HCT116 (cell line): ENCODE data around the gene PTPRC.

ENCODE experiments used
- CEBPB ChIP-seq: IDR thresholded peaks from 2 replicates; pipeline ENCODE4 v1.6.1; 2012; ENCODE audit warnings: low read depth
- CTCF ChIP-seq, 3 experiments: fragments of 200-600 bp in 1 of 3; sonication (generic) in 1 of 3; IDR thresholded peaks in 2 of 3; conservative IDR thresholded peaks in 1 of 3; 2 replicates each; pipeline ENCODE4 v1.5.1; 2012 to 2017; ENCODE audit warnings: low read depth in 2 of 3, low read length in 2 of 3, antibody characterized with exemption in 1 of 3, borderline replicate concordance in 1 of 3, control low read depth in 1 of 3, mild to moderate bottlenecking in 1 of 3, mixed read lengths in 1 of 3, mixed run types in 1 of 3, moderate library complexity in 1 of 3; ENCODE audit not compliant: insufficient read depth in 1 of 3
- EGR1 ChIP-seq: IDR thresholded peaks from 2 replicates; pipeline ENCODE4 v1.6.1; 2012; ENCODE audit warnings: low read depth
- ELF1 ChIP-seq: IDR thresholded peaks from 2 replicates; pipeline ENCODE4 v1.6.1; 2012; ENCODE audit warnings: low read depth, borderline replicate concordance
- EZH2 ChIP-seq: fragments of 200-600 bp; sonication (generic); IDR thresholded peaks from 2 replicates; pipeline ENCODE4 v1.6.1; 2017; ENCODE audit warnings: antibody characterized with exemption, mixed run types
- JUND ChIP-seq: IDR thresholded peaks from 2 replicates; pipeline ENCODE4 v1.6.1; 2012
- POLR2A ChIP-seq: IDR thresholded peaks from 2 replicates; pipeline ENCODE4 v1.7.0; 2011; ENCODE audit warnings: borderline replicate concordance; ENCODE audit not compliant: insufficient read depth, insufficient read length; ENCODE audit errors: extremely low read depth
- POLR2AphosphoS5 ChIP-seq: IDR thresholded peaks from 2 replicates; pipeline ENCODE4 v1.6.1; 2011; ENCODE audit warnings: mild to moderate bottlenecking, low read depth, low read length, moderate library complexity
- RAD21 ChIP-seq: IDR thresholded peaks from 2 replicates; pipeline ENCODE4 v1.6.1; 2012; ENCODE audit warnings: low read depth, mild to moderate bottlenecking
- SIN3A ChIP-seq: IDR thresholded peaks from 2 replicates; pipeline ENCODE4 v1.6.1; 2012; ENCODE audit warnings: low read depth
- SP1 ChIP-seq: IDR thresholded peaks from 2 replicates; pipeline ENCODE4 v1.6.1; 2012; ENCODE audit warnings: low read depth
- TCF7L2 ChIP-seq: IDR thresholded peaks from 2 replicates; pipeline ENCODE4 v1.7.0; 2011; ENCODE audit warnings: borderline replicate concordance, inconsistent platforms; ENCODE audit not compliant: insufficient read depth, insufficient read length; ENCODE audit errors: extremely low read depth
- TF ChIP-seq, protein P1 (sequence below): IDR thresholded peaks from 2 replicates; pipeline ENCODE4 v1.6.1; 2012; ENCODE audit warnings: low read depth
- TF ChIP-seq, protein P2 (sequence below): IDR thresholded peaks from 2 replicates; pipeline ENCODE4 v1.6.1; 2011; ENCODE audit warnings: mild to moderate bottlenecking, low read length, moderate library complexity; ENCODE audit not compliant: insufficient replicate concordance; ENCODE audit errors: extremely low read depth

DNA sequence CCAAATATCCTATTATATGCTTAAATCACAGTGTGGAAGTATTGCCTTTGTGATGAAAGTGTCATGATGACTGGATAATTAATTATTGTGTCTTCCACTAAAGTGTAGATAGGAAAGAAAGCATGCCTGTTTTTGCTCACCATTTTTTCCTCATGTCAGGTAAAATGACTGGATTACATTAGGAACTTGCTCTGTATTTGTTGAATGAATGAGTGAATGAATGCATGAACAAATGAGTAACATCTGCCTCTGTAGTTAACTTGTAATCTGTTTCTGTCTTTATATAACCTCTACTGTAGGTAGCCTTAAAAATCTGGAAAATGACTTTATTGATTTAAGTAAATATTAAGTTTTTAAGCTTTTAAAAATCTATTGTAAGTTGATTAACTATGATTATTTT lies 2.9 kb upstream of the PTPRC start:
- TF ChIP-seq CEBPB: no peak
- TF ChIP-seq ELF1: no peak
- TF ChIP-seq TCF7L2: no peak
- TF ChIP-seq RAD21: no peak
- TF ChIP-seq CTCF (IDR thresholded peaks at IDR 0.05 in 2 of 3, conservative IDR thresholded peaks at IDR 0.05 in 1 of 3; ENCODE audit: borderline replicate concordance in 1 of 3, insufficient read depth in 1 of 3, low read depth in 2 of 3, low read length in 2 of 3): no peak
- TF ChIP-seq JUND: no peak
- no peak for TF ChIP-seq SIN3A
- TF ChIP-seq POLR2AphosphoS5: no peak
- TF ChIP-seq EGR1: no peak
- no peak for TF ChIP-seq POLR2A
- TF ChIP-seq, protein P1, sequence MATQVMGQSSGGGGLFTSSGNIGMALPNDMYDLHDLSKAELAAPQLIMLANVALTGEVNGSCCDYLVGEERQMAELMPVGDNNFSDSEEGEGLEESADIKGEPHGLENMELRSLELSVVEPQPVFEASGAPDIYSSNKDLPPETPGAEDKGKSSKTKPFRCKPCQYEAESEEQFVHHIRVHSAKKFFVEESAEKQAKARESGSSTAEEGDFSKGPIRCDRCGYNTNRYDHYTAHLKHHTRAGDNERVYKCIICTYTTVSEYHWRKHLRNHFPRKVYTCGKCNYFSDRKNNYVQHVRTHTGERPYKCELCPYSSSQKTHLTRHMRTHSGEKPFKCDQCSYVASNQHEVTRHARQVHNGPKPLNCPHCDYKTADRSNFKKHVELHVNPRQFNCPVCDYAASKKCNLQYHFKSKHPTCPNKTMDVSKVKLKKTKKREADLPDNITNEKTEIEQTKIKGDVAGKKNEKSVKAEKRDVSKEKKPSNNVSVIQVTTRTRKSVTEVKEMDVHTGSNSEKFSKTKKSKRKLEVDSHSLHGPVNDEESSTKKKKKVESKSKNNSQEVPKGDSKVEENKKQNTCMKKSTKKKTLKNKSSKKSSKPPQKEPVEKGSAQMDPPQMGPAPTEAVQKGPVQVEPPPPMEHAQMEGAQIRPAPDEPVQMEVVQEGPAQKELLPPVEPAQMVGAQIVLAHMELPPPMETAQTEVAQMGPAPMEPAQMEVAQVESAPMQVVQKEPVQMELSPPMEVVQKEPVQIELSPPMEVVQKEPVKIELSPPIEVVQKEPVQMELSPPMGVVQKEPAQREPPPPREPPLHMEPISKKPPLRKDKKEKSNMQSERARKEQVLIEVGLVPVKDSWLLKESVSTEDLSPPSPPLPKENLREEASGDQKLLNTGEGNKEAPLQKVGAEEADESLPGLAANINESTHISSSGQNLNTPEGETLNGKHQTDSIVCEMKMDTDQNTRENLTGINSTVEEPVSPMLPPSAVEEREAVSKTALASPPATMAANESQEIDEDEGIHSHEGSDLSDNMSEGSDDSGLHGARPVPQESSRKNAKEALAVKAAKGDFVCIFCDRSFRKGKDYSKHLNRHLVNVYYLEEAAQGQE: no peak
- no peak for TF ChIP-seq EZH2
- TF ChIP-seq SP1: no peak
- TF ChIP-seq, protein P2, sequence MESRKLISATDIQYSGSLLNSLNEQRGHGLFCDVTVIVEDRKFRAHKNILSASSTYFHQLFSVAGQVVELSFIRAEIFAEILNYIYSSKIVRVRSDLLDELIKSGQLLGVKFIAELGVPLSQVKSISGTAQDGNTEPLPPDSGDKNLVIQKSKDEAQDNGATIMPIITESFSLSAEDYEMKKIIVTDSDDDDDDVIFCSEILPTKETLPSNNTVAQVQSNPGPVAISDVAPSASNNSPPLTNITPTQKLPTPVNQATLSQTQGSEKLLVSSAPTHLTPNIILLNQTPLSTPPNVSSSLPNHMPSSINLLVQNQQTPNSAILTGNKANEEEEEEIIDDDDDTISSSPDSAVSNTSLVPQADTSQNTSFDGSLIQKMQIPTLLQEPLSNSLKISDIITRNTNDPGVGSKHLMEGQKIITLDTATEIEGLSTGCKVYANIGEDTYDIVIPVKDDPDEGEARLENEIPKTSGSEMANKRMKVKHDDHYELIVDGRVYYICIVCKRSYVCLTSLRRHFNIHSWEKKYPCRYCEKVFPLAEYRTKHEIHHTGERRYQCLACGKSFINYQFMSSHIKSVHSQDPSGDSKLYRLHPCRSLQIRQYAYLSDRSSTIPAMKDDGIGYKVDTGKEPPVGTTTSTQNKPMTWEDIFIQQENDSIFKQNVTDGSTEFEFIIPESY: no peak
